Measurements from ENCODE around the gene ERBB2. TPM values are rescaled to one million over a fixed set of nuclear protein-coding genes. Genes with fewer than 3 reads are reported as not detected.

Gene ERBB2
- total RNA-seq, 1 donor from 2014 or later = 52.1 TPM

DNA sequence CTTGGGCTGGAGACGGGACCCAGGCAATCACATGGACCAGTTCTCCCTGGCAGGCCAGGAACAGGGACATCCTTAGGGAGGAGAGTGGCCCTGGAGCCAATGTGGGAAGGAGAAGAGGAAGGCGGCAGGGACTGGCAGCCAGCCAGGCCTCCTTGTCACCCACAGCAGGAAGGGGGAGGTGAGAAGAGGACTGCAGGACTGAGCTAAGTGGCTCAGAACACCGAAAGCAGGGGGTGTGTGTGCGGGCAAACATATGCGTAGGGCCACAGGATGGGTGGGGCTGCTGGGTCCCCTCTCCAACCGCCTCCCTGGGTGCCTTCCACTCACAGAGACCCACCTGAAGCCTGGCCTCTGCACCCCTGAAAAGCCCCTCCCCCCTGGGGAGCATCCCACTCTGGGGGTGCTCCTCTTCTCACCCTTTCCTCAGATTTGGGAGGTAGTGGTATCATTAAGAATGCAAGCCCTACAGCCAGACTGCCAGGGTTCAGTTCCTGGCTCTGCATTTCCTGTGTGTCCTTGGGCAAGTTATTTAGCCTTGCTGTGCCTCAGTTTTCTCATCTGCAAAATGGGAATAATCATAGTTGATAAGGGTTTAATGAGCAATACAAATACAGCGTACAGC, 23.6 kb upstream of the ERBB2 start:
- Histone ChIP-seq H3K9me3 (no peaks in the 10 kb centered on the region), H3K4me3 (no peak overlapping the region), H3K36me3 (peaks cover 0 to 4% of the 10 kb centered on the region in 2 donors), H3K4me1 (peaks cover 37% of the 10 kb centered on the region), H3K27ac (no peak overlapping the region), H3K27me3 (no peaks in the 10 kb centered on the region)
- DNase-seq (ENCODE audit: extremely low spot score in 2 of 2) = no peak
- intact Hi-C loops (cut with DNase I) = no loop called here
- TF ChIP-seq, protein P1, sequence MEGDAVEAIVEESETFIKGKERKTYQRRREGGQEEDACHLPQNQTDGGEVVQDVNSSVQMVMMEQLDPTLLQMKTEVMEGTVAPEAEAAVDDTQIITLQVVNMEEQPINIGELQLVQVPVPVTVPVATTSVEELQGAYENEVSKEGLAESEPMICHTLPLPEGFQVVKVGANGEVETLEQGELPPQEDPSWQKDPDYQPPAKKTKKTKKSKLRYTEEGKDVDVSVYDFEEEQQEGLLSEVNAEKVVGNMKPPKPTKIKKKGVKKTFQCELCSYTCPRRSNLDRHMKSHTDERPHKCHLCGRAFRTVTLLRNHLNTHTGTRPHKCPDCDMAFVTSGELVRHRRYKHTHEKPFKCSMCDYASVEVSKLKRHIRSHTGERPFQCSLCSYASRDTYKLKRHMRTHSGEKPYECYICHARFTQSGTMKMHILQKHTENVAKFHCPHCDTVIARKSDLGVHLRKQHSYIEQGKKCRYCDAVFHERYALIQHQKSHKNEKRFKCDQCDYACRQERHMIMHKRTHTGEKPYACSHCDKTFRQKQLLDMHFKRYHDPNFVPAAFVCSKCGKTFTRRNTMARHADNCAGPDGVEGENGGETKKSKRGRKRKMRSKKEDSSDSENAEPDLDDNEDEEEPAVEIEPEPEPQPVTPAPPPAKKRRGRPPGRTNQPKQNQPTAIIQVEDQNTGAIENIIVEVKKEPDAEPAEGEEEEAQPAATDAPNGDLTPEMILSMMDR (IDR thresholded peaks at IDR 0.05) = no peak

DNA sequence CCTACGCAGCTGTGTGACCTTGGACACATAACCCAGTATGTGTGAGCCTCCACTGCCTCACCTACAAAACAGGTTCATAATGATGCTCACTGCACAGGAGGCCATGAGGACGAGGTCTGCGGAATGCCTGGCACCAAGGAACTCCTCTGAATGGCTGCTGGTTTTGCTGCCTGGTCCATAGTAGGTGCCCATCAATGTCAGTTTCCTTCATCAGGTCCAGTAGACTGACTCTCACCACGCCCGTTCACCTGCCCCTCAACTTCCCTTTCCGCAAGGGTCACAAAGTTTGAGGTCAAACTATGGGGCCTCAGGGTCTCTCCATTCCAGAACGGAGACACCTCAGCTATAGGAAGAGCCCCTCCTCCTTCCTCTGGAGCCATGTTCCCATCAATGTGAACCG, 22.8 kb upstream of the ERBB2 start:
- no peak overlapping the region for H3K27ac ChIP-seq
- H3K4me3 ChIP-seq = no peak overlapping the region
- H3K4me1 ChIP-seq = peaks cover 30% of the 10 kb centered on the region
- intact Hi-C loops (cut with DNase I) = no loop called here
- DNase-seq (ENCODE audit: extremely low spot score in 2 of 2) = no peak
- peaks cover 0 to 4% of the 10 kb centered on the region in 2 donors for H3K36me3 ChIP-seq
- H3K27me3 ChIP-seq = no peaks in the 10 kb centered on the region
- no peaks in the 10 kb centered on the region for H3K9me3 ChIP-seq
- TF ChIP-seq, protein P1 (IDR thresholded peaks at IDR 0.05) = no peak
- no peak for TF ChIP-seq POLR2A (IDR thresholded peaks at IDR 0.05)
- TF ChIP-seq POLR2AphosphoS5 (IDR thresholded peaks at IDR 0.05; ENCODE audit: insufficient read depth in 1 of 2, low read depth in 1 of 2) = no peak

DNA sequence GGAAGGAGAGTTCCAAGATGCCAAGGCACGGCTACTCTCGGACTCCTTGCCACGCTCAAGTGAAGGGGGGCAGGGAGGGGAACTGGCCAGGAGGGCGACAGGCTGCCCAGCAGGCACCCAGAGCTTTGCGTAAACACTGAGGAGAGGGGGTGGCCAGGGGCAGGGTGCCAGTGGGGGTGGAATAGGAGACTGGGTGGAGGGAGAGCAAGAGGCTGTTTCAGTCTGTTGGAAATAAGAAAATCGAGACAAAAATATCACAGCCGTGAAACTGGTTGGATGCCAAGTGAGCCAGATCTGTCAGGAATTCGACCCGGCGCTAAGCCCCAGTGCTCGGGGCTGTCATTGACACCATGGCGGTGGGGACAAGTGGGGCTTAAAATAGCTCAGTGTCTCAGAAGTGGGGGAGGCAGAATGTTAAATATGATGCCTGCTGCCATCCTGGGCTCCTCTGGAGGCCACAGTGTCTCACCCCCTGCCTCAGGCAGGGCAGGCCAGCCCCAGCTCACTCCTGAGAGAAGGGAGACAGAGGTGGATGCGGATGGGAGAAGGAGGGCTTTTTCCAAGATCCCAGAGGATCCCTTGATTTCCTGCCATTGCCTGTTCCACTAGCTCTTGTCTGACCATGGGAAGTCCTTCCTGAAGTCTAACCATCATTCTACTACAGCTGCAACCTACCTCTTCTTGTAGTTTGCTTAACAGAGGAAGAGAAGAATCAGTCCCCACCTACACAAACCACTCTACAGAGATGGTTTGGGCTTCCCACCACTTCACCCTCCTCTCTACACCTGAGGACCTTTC, 22.1 kb upstream of the ERBB2 start:
- no peaks in the 10 kb centered on the region for H3K27me3 ChIP-seq
- peaks cover 0 to 4% of the 10 kb centered on the region in 2 donors for H3K36me3 ChIP-seq
- no peak overlapping the region for H3K27ac ChIP-seq
- DNase-seq (ENCODE audit: extremely low spot score in 2 of 2) = no peak
- peaks cover 26% of the 10 kb centered on the region for H3K4me1 ChIP-seq
- no peak for TF ChIP-seq POLR2AphosphoS5 (IDR thresholded peaks at IDR 0.05; ENCODE audit: insufficient read depth in 1 of 2, low read depth in 1 of 2)
- TF ChIP-seq, protein P1 (IDR thresholded peaks at IDR 0.05) = no peak
- TF ChIP-seq POLR2A (IDR thresholded peaks at IDR 0.05) = no peak
- no peaks in the 10 kb centered on the region for H3K9me3 ChIP-seq
- no peak overlapping the region for H3K4me3 ChIP-seq
- intact Hi-C loops (cut with DNase I) = no loop called here

DNA sequence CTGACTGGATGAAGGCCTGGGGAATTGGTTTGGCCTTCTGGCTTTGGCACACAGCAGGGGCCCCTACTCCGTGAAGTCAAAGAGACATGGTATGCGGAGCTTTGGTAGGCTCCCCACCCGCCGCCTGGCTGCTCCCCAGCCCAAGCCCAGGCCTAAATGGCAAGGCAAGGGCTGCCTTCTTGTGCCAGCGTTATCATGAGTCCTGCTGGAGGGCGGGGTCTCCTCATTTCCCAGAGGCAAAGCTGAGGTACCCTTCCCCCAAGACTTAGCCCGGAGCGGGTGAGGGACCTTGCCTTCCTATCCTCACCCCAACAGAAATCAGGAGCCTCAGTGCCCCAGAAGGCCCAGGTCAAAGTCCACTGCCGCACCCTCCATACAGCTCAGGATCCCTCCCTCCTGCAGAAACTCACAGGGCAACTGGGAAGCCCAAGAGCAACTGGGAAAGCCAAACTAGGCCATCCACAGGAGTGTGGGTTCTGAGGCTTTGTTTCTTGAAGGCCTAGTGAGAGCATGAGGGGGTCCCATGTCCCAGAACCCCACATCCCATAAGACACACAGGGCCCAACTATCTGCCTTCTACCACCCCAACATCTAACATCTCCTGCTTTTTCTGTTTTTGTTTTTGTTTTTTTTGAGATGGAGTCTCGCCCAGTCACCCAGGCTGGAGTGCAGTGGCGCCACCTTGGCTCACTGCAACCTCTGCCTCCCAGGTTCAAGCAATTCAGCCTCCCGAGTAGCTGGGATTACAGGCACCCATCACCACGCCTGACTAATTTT, 21.3 kb upstream of the ERBB2 start:
- TF ChIP-seq, protein P1 (IDR thresholded peaks at IDR 0.05) = no peak
- no peak for TF ChIP-seq POLR2AphosphoS5 (IDR thresholded peaks at IDR 0.05; ENCODE audit: insufficient read depth in 1 of 2, low read depth in 1 of 2)
- TF ChIP-seq POLR2A (IDR thresholded peaks at IDR 0.05) = no peak
- Histone ChIP-seq H3K27ac (no peak overlapping the region), H3K4me1 (peaks cover 26% of the 10 kb centered on the region), H3K36me3 (peaks cover 0 to 4% of the 10 kb centered on the region in 2 donors), H3K4me3 (no peak overlapping the region), H3K9me3 (no peaks in the 10 kb centered on the region), H3K27me3 (no peaks in the 10 kb centered on the region)
- intact Hi-C loops (cut with DNase I) = no loop called here
- no peak for DNase-seq (ENCODE audit: extremely low spot score in 2 of 2)

Data from vagina (tissue), 2 donors.